CD4-positive, alpha-beta T cell treated with Interleukin-17A for 1 hour (primary cell): Measurements from ENCODE around the gene PTPN5.
A peak's percentile ranks its signal among the peaks of the same experiment; 100 is the strongest.
"Not testable (repeated sequence)": the region's sequence is repeated elsewhere in the genome, so short reads cannot be mapped to it uniquely, and the experiment has no call there.

Experiments
- DNase-seq: peaks from one replicate; pipeline ENCODE4 v3.0.0-alpha.2; 2020

The PTPN5 gene

DNA sequence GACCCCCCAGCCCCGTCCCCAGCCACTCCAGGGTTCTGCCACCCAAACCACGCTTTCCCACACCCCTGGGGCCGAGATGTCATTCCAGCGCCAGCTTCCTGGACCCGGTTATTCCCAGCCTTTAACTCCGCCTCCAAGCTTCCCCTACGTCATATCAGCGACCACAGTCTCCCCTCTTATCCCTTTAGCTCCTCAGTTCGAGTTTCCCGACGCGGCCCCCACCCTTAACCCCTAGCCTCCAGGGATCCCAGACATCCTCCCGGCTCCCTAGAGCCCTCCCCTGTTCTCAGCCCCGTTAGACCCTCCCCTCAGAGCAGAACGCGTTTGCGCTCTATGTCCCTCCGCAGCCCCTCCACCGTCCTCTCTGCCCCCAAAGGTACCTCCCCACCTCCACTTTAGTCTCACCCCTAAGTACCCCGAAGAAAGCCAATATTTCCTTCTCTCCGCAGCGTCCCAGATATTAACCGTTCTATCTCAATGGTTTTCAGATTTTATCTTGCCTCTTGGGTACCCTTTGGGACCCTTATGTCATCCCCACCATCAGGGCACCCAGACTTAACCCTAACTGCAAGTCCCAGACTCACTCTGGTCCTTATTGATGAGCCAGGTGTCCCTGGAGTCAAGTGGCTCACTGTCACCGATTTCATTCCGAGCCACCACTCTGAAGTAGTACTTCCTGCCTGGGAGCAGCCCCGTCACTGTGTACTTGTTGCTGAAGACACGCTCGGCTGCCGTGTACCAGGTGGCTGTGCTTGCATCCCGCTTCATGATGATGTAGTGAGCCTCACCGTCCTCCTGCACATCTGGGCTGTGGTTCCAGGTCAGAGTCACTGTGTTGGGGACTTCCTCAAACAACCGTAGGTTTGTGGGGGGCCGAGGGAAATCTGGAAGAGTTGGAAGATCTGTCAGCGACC, 85.0 kb downstream of the PTPN5 start:
- peak; percentile 75 for DNase-seq

DNA sequence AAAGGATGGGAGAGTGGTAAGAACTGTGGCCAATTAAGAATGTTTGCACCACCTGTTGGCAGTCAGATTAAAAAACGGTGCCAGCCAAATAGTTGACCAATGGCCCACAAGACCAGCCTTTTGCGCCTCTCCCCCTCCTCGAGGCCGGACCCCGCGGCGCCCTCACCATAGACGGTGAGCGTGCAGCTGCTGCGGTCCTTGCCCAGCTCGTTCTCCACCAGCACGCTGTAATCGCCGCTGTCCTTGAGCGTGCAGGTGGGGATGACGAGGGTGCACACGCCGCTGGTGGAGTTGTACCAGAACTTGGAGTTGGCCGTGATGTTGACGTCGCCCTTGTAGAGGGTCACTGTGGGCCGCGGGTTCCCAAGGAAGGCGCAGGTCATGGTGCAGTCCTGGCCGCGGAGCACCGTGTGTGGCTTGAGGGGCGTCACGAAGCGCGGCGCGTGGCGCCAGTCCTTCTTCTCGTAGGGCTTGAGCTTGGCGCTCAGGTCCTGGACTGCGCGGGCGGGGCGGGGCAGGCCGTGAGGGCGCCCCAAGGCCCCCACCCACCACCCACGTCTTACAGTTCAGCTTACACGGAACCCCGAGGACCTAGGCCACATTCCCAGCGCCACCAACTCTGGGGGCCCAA, 85.8 kb downstream of the PTPN5 start:
- peak; percentile 43 for DNase-seq

GRCh38 chr11:18704698-18705097, 86.9 kb downstream of the PTPN5 start:
- DNase-seq = no peak

DNA sequence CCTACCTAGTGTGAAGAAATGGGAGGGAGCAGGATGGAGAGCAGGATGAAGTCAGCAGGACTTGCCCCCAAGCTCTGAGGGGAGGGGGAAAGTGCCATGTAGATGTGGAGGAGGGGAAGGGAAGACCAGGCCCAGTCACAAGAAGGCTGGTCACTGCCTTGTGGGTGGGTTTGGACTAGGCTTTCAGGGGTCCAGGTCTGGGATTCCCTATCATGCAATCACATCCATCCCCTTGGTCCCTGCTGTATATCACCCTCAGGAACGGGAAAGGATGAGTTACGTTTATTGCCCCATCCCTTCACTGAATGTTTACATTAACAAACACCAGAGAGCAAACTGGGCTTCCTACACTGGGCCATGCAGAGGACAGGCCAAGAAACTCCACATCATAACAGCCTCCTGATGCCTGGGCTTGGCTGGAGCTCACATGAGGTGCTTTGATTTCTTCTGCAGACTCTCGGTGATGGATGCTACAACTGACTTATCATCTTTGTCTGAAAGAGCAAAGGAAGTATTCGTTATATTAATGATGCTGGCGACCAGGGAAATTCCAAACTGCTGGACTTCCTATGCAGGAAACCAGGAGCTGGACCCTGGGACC, 87.5 kb downstream of the PTPN5 start:
- DNase-seq = no peak

DNA sequence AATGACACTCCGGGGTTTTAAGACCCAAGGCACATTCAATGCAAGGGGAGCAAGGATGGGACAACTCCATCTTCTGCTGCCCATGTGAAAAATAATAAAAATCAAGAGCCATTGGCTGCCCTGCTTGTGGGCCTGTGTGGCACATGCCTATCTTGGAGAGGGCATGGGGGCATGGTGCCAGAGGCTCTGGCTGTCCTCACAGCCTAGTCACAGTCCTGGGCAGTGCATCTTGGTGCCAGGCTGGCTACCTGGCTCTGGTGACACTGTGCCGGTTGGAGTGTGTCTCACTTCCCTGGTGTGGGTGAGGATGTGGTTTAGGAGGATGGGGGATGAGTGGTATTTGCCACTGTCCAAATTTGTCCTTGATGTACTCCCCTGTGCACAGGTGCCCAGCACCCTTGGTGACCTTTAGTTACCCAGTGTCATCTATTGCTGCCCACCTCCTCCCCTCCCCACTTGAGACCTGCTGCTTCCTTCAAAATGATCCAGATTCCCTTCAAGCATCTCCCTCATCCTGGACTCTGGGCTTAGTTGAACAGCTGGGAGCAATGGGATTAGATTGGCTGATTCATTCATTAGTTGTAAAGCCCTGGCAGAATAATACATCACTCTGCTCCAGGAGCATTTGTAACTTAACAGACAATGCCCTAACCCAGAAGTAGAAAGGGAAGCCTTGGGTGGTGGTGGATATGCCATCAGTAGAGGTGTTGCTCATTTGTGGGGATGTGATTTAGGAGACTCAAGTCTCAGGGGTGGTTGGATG, 88.4 kb downstream of the PTPN5 start:
- no peak for DNase-seq

DNA sequence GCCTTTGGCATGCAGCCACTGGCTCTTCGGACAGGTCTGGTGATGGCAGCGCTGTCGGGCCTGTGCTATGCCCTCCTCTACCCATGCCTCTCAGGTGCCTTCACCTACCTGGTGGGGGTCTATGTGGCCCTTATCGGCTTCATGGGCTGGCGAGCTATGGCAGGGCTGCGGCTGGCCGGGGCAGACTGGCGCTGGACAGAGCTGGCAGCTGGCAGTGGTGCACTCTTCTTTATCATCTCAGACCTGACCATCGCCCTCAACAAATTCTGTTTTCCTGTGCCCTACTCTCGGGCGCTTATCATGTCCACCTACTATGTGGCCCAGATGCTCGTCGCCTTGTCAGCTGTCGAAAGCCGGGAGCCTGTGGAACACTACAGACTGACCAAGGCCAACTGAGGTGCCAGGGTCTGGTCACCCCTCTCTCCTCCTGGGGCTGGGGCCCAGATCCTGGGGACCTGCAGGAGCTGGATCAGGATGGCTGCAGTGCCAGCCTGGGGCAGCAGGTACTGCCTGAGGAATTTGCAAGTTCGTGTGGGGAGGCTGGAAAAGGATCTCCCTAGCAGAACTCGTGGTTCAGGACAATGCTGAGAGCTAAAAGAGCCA, 89.9 kb downstream of the PTPN5 start:
- no peak for DNase-seq

- DNase-seq = no peak
These were observed 90.7 kb downstream of the PTPN5 start for GRCh38 chr11:18700872-18701271.

DNA sequence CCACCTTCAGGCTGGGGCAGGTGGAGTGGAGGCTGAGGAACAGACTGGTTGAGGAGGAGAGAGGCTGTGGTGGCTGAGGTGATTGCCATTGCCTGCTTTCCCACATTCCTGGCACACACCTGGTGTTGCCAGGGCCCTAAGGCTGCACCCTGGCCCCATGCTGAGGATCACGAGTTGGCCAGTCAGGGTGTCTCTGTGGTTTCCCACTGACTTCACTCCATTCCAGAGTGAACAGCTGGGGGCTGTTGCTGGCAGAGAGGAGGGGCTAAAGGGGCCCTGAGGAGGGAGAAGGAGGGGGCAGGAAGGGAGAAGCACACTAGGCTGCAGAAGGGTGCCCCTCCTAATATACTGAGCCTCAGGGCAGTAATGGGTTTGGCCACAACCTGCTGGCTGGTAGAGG, 91.2 kb downstream of the PTPN5 start:
- no peak for DNase-seq

- DNase-seq = no peak
These were observed 91.7 kb downstream of the PTPN5 start for GRCh38 chr11:18699848-18700261.

DNA sequence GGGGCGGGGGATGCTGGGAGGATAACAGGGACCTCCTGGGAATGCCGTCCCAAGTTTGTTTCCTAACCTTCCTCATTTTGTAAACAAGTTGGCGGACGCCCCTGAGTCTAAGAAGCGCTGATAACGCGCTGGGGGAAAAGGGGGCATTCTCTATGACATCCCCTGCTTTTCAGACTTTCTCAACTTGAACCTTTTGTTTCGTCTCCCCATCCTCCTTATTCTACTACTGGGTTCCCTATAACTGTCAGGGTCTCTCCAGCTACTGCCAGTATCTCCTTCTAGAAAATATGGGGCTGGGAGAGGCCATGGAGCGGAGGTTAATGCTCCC, 92.4 kb downstream of the PTPN5 start:
- no peak for DNase-seq

DNA sequence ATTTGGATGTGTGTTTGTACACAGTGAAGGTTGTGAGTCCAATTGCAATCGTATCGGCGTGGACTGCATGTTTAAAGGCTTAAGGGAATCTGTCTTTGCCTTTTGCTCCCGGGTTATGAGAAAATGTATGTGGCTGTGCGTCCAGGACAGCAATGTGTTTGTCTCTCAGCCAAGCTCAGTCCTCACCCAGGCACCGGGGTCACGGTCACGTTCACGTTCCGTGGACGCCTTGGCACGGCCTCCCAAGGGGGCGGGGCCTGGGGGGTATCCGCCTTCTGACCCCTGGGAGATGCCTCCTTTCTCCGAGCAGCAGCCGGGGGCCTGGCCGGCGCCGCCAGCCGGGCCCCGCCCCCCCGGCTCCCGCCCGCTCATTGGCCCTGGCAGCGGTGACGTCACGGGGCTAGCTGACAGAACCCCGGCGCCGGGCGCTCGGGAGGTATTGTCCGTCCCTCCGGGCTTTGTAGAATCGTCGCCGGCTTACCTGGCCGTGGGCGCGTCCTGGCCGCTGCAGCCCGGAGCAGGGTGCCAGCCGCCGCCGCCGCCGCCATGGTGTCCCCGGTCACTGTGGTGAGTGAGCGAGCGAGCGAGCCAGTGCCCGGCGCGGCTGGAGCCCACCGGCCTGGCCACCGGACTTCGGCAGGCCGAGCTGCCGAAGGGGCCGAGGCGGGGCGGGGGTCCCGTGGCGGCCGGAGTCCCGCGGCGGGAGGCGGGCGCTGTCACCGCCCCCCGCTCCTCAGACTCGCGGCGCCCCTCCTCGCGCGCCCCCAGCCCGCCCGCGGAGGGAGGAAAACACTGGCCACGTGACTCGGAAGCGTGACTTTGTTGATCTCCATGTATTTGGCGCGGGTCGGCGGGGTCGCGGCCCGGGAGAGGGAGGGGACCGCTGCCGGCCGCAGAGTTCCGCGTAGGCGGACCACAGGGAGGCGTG, 93.0 kb downstream of the PTPN5 start, which contains the start of gene TMEM86A:
Gene TMEM86A, plus strand, starts transcription at position 439 of the 928 bp plus-strand sequence. Its CDS starts 108 bp downstream, at position 547.
- DNase-seq = peak; percentile 95

- DNase-seq = no peak
These were observed 94.0 kb downstream of the PTPN5 start for GRCh38 chr11:18697576-18697975.

- no peak for DNase-seq
These were observed 94.9 kb downstream of the PTPN5 start for GRCh38 chr11:18696638-18697225.

DNA sequence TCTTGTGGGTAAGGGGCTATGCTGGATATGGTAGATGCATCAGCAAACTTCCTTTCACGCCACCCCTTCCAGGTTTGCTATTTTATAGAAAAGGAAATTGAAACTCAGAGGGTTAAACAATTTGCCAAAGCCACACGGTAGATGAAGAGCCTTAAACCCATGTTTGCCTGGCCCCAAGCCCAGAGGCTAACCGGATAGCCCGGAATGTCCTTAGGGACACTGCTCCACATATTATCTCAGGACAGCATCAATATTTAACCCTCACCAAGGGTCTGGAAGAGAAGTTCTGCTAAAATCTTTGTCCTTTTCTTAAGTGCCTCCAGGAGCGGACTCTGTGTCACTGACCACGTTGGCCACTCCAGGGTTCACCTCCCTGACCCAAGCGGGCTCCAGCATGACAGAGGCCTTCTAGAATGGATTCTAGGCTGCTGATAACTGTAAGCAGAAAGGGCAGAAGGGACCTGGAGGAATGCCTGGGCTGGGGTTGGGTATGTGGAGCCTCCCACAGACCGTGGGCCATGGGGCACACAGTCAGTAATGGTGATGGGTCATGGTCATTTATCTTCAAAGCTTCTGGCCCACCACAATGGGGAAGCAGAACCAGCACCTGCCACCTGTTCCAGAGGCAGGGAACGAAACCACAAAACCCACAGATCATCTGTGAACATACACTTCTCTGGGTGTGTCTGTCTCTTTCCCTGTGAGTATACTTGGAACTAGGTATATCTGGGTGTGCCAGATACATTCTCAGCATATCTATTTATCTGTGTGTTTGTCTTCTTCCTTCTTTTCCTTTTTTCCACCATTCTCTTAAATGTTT, 98.4 kb downstream of the PTPN5 start:
- DNase-seq = no peak

- not testable (repeated sequence) for DNase-seq
These were observed 100.0 kb downstream of the PTPN5 start for GRCh38 chr11:18691467-18692140.

DNA sequence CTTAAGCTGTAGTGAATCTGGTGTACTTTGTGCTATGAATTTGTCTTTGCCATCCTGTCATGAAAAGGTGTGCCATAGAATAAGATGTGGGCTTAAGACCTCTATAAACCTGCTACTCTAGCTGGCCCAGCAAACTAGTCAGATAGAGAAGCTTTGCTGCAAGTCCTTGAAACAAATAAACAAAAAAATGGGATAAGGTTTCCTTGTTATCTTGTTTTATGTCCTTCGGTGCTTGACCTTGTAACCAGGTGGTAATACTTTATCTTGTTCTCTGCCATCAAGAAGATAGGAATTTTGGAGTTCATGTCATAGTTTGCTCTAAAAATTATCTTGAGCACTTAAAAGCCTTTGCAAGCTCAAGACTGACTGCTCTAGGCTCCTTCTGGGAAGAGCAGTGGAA, 107.3 kb downstream of the PTPN5 start:
- DNase-seq = no peak

DNA sequence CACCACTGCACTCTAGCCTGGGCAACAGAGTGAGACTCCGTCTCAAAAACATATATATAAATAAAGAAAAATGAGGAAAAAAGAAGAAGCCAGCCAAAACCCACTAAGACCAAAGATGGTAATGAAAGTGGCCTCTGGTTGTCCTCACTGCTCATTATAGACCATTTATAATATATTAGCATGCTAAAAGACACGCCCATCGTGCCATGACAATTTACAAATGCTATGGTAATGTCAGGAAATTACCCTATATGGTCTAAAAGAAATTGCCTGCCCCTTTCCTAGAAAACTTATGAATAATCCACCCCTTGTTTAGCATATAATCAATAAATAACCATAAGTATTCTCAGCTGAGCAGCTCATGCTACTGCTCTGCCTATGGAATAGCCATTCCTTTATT, 109.1 kb downstream of the PTPN5 start:
- no peak for DNase-seq

GRCh38 chr11:18681949-18682348, 109.6 kb downstream of the PTPN5 start:
- DNase-seq = not testable (repeated sequence)
